KMS-11 (cell line): ENCODE results near the gene DLGAP1.
"Not testable (repeated sequence)": the region's sequence is repeated elsewhere in the genome, so short reads cannot be mapped to it uniquely, and the experiment has no call there.

Experiments used
- H2AFZ ChIP-seq: fragments of 200-600 bp; sonication (generic); 2 replicates; pipeline ENCODE4 v1.6.1; 2016; ENCODE audit warnings: antibody characterized with exemption, mixed run types, low read depth
- H3K27ac ChIP-seq: fragments of 200-600 bp; sonication (generic); 2 replicates; pipeline ENCODE4 v1.6.1; 2016; ENCODE audit warnings: mild to moderate bottlenecking, mixed run types
- H3K27me3 ChIP-seq: fragments of 200-600 bp; sonication (generic); 2 replicates; pipeline ENCODE4 v1.6.1; 2017; ENCODE audit warnings: mild to moderate bottlenecking, low read depth, mixed run types, moderate library complexity; ENCODE audit not compliant: insufficient read depth
- H3K36me3 ChIP-seq: fragments of 200-600 bp; sonication (generic); 2 replicates; pipeline ENCODE4 v1.6.1; 2017; ENCODE audit warnings: mild to moderate bottlenecking, mixed run types; ENCODE audit not compliant: insufficient read depth
- H3K4me1 ChIP-seq: fragments of 200-600 bp; sonication (generic); 2 replicates; pipeline ENCODE4 v1.6.1; 2016; ENCODE audit warnings: mild to moderate bottlenecking, low read depth, mixed run types; ENCODE audit not compliant: poor library complexity, severe bottlenecking
- H3K4me2 ChIP-seq: fragments of 200-600 bp; sonication (generic); 2 replicates; pipeline ENCODE4 v1.7.0; 2016; ENCODE audit warnings: mild to moderate bottlenecking, mixed run types
- H3K4me3 ChIP-seq: fragments of 200-600 bp; sonication (generic); IDR thresholded peaks from 2 replicates; pipeline ENCODE4 v1.6.1; 2017; ENCODE audit warnings: low read depth, low read length, mixed read lengths; ENCODE audit not compliant: insufficient read depth
- H3K79me2 ChIP-seq: fragments of 200-600 bp; sonication (generic); 2 replicates; pipeline ENCODE4 v1.6.1; 2016; ENCODE audit warnings: low read depth, mixed run types; ENCODE audit not compliant: insufficient read depth
- H3K9ac ChIP-seq: fragments of 200-600 bp; sonication (generic); 2 replicates; pipeline ENCODE4 v1.6.1; 2016; ENCODE audit warnings: mild to moderate bottlenecking, mixed run types
- H4K20me1 ChIP-seq: fragments of 200-600 bp; sonication (generic); 2 replicates; pipeline ENCODE4 v1.6.1; 2016; ENCODE audit warnings: mild to moderate bottlenecking, mixed run types; ENCODE audit not compliant: insufficient read depth
- CTCF ChIP-seq: fragments of 200-600 bp; sonication (generic); conservative IDR thresholded peaks from 2 replicates; pipeline ENCODE4 v1.6.1; 2017; ENCODE audit warnings: low read depth, mild to moderate bottlenecking, antibody characterized with exemption, low read length, moderate library complexity, mixed read lengths

Gene DLGAP1

GRCh38 chr18:3653851-3654441 is 801.2 kb downstream of the DLGAP1 start:
- no peak overlapping the region for H3K9ac ChIP-seq
- H2AFZ ChIP-seq: no peak overlapping the region
- no peak overlapping the region for H3K4me3 ChIP-seq
- no peaks in the 10 kb centered on the region for H3K36me3 ChIP-seq
- no peaks in the 10 kb centered on the region for H4K20me1 ChIP-seq
- no peak for TF ChIP-seq CTCF
- H3K27ac ChIP-seq: no peak overlapping the region
- H3K4me2 ChIP-seq: no peak overlapping the region
- H3K79me2 ChIP-seq: no peaks in the 10 kb centered on the region
- peaks cover 7% of the 10 kb centered on the region for H3K4me1 ChIP-seq
- no peaks in the 10 kb centered on the region for H3K27me3 ChIP-seq

- no peak overlapping the region for H3K27ac ChIP-seq
Measured at GRCh38 chr18:3653263-3653850, 801.8 kb downstream of the DLGAP1 start.

GRCh38 chr18:3652380-3653262 is 802.5 kb downstream of the DLGAP1 start:
- Histone ChIP-seq H3K4me1 (peaks cover 8% of the 10 kb centered on the region), H3K27me3 (no peaks in the 10 kb centered on the region), H3K9ac (no peak overlapping the region), H2AFZ (no peak overlapping the region), H3K4me2 (no peak overlapping the region), H3K79me2 (no peaks in the 10 kb centered on the region), H3K4me3 (no peak overlapping the region), H4K20me1 (no peaks in the 10 kb centered on the region), H3K27ac (no peak overlapping the region), H3K36me3 (no peaks in the 10 kb centered on the region)
- TF ChIP-seq CTCF: no peak

More at GRCh38 chr18:3653263-3653850, 801.8 kb downstream of the DLGAP1 start:
- H3K79me2 ChIP-seq: no peaks in the 10 kb centered on the region
- H3K27me3 ChIP-seq: no peaks in the 10 kb centered on the region
- H3K4me1 ChIP-seq: peaks cover 8% of the 10 kb centered on the region
- no peak overlapping the region for H3K9ac ChIP-seq
- H3K4me2 ChIP-seq: no peak overlapping the region
- no peaks in the 10 kb centered on the region for H3K36me3 ChIP-seq
- no peak for TF ChIP-seq CTCF
- no peak overlapping the region for H3K4me3 ChIP-seq
- H2AFZ ChIP-seq: no peak overlapping the region
- no peaks in the 10 kb centered on the region for H4K20me1 ChIP-seq

- Histone ChIP-seq H2AFZ (no peak overlapping the region), H3K79me2 (no peaks in the 10 kb centered on the region), H3K36me3 (no peaks in the 10 kb centered on the region), H3K27ac (no peak overlapping the region), H3K4me2 (no peak overlapping the region), H4K20me1 (no peaks in the 10 kb centered on the region), H3K4me3 (no peak overlapping the region), H3K9ac (no peak overlapping the region), H3K4me1 (peaks cover 8% of the 10 kb centered on the region), H3K27me3 (no peaks in the 10 kb centered on the region)
- no peak for TF ChIP-seq CTCF
Measured at GRCh38 chr18:3651266-3651665, 803.8 kb downstream of the DLGAP1 start.

GRCh38 chr18:3650521-3651042 is 804.5 kb downstream of the DLGAP1 start:
- not testable (repeated sequence) for H3K27ac ChIP-seq, H2AFZ ChIP-seq, H3K4me1 ChIP-seq, H3K4me3 ChIP-seq, H3K36me3 ChIP-seq, H3K27me3 ChIP-seq, H4K20me1 ChIP-seq, H3K4me2 ChIP-seq, H3K79me2 ChIP-seq, H3K9ac ChIP-seq
